HG03280 (cell line): Measurements from ENCODE around the gene UIMC1.
"Not testable (repeated sequence)": the region's sequence is repeated elsewhere in the genome, so short reads cannot be mapped to it uniquely, and the experiment has no call there.

Source experiments
- ATAC-seq: cut with Tn5 transposase; IDR thresholded peaks from one replicate; pipeline ENCODE4 v1.9.1; 2021; ENCODE audit warnings: mild to moderate bottlenecking, moderate library complexity; ENCODE audit not compliant: unreplicated experiment

The UIMC1 gene

DNA sequence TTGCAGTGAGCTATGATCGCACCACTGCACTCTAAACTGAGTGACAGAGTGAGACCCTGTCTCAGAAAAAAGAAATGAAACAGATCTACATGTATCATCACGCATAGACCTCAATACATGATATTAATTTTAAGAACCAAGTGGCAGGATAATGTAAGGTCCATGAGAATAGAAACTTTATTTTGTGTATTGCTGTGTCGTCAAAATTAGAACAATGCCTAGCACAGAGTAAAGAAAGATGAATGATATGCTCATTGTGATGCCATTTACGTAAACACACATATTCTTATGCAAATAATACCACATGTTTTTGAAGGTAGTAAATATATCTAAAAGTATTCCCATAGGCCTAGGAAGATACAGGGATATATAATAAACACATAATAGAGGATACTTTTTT lies 3.6 kb upstream of the UIMC1 start:
- ATAC-seq: no peak

- no peak for ATAC-seq
Measured at GRCh38 chr5:177008716-177009115, 2.1 kb upstream of the UIMC1 start.

- ATAC-seq: peak; percentile 58
Measured at GRCh38 chr5:177005619-177006264, 837 bp downstream of the UIMC1 start.

- no peak for ATAC-seq
Measured at GRCh38 chr5:177004961-177005360, 1.6 kb downstream of the UIMC1 start.

- ATAC-seq: no peak
Measured at GRCh38 chr5:177003649-177004048, 2.9 kb downstream of the UIMC1 start.

GRCh38 chr5:176999526-176999925 lies 7.1 kb downstream of the UIMC1 start:
- not testable (repeated sequence) for ATAC-seq

- no peak for ATAC-seq
Measured at GRCh38 chr5:176998828-176999227, 7.8 kb downstream of the UIMC1 start.

DNA sequence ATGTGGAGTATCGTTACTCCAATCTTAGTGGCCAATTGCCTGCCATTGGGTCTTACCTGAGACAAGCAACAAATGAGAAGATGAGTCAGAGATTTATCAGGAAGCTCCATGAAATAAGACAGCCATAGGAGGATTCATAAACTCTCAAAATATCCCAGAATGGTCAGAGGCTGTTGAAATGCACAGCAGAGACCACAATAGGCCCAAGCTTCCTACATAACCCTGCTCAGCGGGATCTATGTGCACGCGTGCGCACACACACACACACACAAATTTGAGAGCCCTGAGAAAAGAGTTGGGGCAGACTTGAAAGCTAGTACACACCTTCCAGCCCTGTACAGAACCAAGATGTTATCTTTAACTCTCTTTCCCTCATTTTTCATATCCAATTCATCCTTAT lies 9.8 kb downstream of the UIMC1 start:
- no peak for ATAC-seq

- ATAC-seq: no peak
Measured at GRCh38 chr5:176995896-176996767, 10.4 kb downstream of the UIMC1 start.

GRCh38 chr5:176995122-176995490 lies 11.5 kb downstream of the UIMC1 start:
- ATAC-seq: no peak

- no peak for ATAC-seq
Measured at GRCh38 chr5:176994460-176995121, 12.0 kb downstream of the UIMC1 start.

- ATAC-seq: not testable (repeated sequence)
Measured at GRCh38 chr5:176993081-176993480, 13.5 kb downstream of the UIMC1 start.

GRCh38 chr5:176987583-176987982 lies 19.0 kb downstream of the UIMC1 start:
- no peak for ATAC-seq

- no peak for ATAC-seq
Measured at GRCh38 chr5:176986280-176986679, 20.3 kb downstream of the UIMC1 start.

DNA sequence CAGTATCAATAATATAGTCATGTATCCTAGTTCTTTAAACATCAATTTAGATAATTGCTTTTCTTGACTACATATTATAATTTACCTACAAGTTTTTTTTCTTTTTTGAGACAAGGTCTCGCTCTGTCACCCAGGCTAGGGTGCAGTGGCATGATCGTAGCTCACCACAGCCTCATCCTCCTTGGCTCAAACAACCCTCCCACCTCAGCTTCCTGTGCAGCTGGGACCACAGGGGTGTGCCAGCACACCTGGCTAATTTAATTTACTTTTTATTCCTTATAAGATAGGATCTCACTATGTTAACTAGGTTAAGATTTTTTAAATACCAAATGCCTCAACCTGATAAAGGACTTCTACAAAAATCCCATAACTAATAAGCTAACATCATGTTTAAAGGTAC lies 21.1 kb downstream of the UIMC1 start:
- no peak for ATAC-seq

DNA sequence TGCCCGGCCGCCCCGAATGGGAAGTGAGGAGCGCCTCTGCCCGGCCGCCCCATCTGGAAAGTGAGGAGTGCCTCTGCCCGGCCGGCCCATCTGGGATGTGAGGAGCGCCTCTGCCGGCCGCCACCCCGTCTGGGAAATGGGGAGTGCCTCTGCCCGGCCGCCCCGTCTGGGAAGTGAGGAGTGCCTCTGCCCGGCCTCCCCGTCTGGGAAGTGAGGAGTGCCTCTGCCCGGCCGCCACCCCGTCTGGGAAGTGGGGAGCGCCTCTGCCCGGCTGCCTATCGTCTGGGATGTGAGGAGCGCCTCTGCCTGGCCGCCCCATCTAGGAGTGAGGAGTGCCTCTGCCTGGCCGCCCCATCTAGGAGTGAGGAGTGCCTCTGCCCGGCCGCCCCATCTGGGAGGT lies 22.4 kb downstream of the UIMC1 start:
- not testable (repeated sequence) for ATAC-seq

GRCh38 chr5:176983593-176983992 lies 23.0 kb downstream of the UIMC1 start:
- not testable (repeated sequence) for ATAC-seq

DNA sequence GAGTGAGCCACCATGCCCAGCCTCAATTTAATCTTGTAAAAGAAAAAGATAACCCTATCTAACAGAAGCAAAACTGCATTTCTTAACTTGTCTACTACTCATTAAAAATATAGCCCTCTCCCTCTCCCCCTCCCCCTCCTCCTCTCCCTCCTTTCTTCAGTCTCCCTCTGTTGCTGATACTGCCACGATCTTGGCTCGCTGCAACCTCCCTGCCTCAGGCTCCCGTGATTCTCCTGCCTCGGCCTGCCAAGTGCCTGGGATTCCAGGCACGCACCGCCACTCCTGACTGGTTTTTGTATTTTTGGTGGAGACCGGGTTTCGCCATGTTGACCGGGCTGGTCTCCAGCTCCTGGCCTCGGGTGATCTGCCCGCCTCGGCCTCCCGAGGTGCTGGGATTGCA lies 23.5 kb downstream of the UIMC1 start:
- not testable (repeated sequence) for ATAC-seq

GRCh38 chr5:176980818-176981217 lies 25.8 kb downstream of the UIMC1 start:
- no peak for ATAC-seq

GRCh38 chr5:176979669-176980068 lies 26.9 kb downstream of the UIMC1 start:
- ATAC-seq: no peak

GRCh38 chr5:176965633-176966032 lies 40.9 kb downstream of the UIMC1 start:
- ATAC-seq: no peak

- no peak for ATAC-seq
Measured at GRCh38 chr5:176959051-176959450, 47.5 kb downstream of the UIMC1 start.
